ENCODE measurements around the gene UBALD2. TPM values are rescaled to one million over a fixed set of nuclear protein-coding genes. Genes with fewer than 3 reads are reported as not detected.

The UBALD2 gene
- total RNA-seq, 1 donor from 2014 or later = 46.9 TPM

DNA sequence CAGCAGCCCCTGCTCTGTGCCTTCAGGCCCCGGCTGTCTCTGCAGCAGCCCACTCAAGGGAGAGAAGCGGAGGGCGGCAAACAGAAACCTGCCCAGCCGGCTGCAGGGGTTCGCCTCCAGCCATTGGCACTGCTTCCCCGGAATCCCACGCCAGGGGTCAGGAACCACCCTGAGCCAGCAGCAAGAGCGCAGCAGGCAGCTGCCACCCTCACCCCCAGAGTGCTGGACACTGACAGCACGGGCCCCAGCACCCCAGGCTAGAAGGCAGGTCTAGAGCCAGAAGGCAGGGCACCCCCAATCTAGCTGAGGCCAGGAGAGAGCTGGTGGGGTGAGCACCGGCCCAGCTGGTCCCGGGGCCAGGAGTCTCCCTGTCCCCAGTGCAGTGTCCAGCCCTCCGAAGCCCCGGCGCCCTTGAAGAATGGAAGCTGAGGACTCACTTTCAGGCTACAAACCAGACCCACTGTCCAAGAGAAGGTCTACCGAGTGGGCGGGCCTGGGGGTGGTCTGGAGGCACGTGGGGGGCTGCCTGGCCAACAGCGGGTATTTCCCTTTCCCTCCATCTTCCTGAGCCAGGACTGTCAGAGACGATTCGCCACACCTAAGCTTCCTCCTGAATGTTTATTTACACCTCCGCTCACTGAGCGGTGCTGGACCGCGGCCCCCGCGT, 8.4 kb downstream of the UBALD2 start:
- Mint-ChIP-seq H3K9me3 (no peaks in the 10 kb centered on the region), H3K36me3 (no peaks in the 10 kb centered on the region), H3K27me3 (no peaks in the 10 kb centered on the region), H3K4me3 (no peak overlapping the region), H3K4me1 (ENCODE audit: unreplicated experiment) (peaks cover 16% of the 10 kb centered on the region), H3K27ac (no peak overlapping the region)
- TF ChIP-seq, protein P1, sequence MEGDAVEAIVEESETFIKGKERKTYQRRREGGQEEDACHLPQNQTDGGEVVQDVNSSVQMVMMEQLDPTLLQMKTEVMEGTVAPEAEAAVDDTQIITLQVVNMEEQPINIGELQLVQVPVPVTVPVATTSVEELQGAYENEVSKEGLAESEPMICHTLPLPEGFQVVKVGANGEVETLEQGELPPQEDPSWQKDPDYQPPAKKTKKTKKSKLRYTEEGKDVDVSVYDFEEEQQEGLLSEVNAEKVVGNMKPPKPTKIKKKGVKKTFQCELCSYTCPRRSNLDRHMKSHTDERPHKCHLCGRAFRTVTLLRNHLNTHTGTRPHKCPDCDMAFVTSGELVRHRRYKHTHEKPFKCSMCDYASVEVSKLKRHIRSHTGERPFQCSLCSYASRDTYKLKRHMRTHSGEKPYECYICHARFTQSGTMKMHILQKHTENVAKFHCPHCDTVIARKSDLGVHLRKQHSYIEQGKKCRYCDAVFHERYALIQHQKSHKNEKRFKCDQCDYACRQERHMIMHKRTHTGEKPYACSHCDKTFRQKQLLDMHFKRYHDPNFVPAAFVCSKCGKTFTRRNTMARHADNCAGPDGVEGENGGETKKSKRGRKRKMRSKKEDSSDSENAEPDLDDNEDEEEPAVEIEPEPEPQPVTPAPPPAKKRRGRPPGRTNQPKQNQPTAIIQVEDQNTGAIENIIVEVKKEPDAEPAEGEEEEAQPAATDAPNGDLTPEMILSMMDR (conservative IDR thresholded peaks at IDR 0.05) = no peak
- no peak for DNase-seq (ENCODE audit: extremely low spot score, unreplicated experiment)

DNA sequence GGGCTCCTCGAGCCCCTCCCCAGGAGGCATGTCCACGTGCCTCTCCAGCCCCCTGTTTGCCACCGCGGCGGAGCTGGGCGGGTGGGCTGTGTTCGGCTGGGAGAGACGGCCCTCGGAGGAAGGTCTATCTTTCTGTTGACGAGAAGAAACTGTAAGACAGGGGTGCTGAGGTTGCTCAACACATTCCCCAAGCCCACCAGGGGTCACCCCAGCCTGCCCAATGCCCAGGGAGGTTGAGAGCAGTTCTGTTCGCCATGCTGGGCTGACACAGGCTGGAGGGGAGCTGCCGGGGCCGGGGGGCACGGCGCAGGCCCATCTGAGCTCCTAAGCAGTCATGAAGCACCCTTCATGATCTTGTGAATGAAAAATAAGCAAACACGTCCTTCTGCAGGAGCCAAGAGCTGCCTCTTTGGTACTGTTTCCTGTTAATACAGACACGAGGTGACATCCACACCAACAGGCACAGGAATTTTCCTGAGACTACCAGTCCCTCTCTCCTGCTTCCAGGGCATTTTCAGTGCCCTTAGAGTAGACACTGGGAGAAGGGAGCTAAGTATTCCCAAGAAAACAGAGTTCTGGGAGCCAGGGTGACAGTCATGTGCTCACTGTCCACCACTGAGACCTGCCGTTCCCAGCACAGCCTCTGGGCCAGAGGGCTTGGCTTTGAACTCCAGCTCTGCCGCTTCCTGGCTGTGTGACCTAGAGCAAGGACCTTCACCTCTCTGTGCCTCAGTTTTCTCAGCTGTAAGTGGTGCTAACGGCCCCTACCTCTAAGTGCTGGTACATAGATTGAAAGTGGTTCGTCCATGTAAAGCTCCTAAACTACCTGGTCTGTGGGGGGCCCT, 9.2 kb downstream of the UBALD2 start:
- H3K9me3 Mint-ChIP-seq = no peaks in the 10 kb centered on the region
- peaks cover 15% of the 10 kb centered on the region for H3K4me1 Mint-ChIP-seq (ENCODE audit: unreplicated experiment)
- H3K27ac Mint-ChIP-seq = no peak overlapping the region
- TF ChIP-seq, protein P1 (conservative IDR thresholded peaks at IDR 0.05) = no peak
- no peaks in the 10 kb centered on the region for H3K36me3 Mint-ChIP-seq
- DNase-seq (ENCODE audit: extremely low spot score, unreplicated experiment) = no peak
- H3K27me3 Mint-ChIP-seq = no peaks in the 10 kb centered on the region
- no peak overlapping the region for H3K4me3 Mint-ChIP-seq

DNA sequence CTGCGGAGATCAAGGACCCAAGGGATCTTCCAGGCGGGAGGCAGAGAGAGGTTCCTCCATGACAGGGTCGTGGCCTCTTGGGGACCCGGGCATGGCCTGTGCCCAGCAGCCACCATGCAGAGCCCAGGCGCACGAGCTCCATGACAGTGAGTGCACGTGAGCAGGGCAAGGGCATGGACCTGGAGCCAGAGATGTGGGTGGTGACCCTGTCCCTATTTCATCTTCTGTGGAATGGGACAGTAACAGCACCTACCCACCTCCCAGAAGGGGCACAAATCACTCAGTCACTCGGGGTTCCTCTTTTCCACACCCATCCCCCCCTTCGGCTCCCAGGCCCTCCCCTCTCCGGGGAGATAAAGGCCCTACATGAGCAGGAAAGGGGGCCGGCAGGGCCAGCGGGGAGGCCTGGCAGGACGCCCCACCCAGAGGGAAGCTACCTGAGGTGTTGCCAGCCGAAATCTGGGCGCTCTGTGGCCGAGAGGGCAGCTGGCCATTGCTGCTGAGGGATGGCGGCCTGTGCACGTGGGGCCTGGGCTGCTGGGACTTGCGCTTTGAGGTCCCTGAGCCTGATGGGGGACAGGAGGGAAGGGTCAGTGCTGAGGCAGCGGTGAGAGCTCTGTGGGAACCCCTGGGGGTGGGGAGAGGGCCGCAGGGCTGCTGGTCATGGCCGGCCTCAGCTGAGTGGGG, 10.4 kb downstream of the UBALD2 start:
- H3K36me3 Mint-ChIP-seq = no peaks in the 10 kb centered on the region
- no peaks in the 10 kb centered on the region for H3K27me3 Mint-ChIP-seq

DNA sequence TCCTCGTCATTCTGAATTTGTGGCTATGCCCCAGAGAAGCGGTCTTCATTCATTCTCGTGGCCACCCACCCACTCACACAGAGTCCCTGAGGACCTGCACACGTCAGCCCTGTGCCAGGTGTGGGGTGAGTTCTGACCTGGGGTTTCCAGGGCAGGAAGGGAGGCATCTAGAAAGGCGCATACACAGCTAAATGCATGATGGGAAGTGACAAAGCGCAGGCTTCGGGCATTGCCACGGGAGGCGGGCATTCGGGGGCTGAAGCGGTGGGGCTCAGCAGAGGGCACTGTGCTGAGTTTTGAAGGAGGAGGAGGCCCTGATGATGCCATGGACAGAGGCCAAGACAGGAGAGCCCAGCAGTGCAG, 10.9 kb downstream of the UBALD2 start:
- DNase-seq (ENCODE audit: extremely low spot score, unreplicated experiment) = no peak
- TF ChIP-seq, protein P1 (conservative IDR thresholded peaks at IDR 0.05) = no peak
- Mint-ChIP-seq H3K4me1 (ENCODE audit: unreplicated experiment) (peaks cover 10% of the 10 kb centered on the region), H3K27ac (no peak overlapping the region), H3K36me3 (no peaks in the 10 kb centered on the region), H3K9me3 (no peaks in the 10 kb centered on the region), H3K27me3 (no peaks in the 10 kb centered on the region), H3K4me3 (no peak overlapping the region)

More for the DNA sequence above, 10.4 kb downstream of the UBALD2 start:
- H3K9me3 Mint-ChIP-seq = no peaks in the 10 kb centered on the region
- no peak for DNase-seq (ENCODE audit: extremely low spot score, unreplicated experiment)
- H3K27ac Mint-ChIP-seq = no peak overlapping the region
- TF ChIP-seq, protein P1 (conservative IDR thresholded peaks at IDR 0.05) = no peak
- peaks cover 10% of the 10 kb centered on the region for H3K4me1 Mint-ChIP-seq (ENCODE audit: unreplicated experiment)
- no peak overlapping the region for H3K4me3 Mint-ChIP-seq

DNA sequence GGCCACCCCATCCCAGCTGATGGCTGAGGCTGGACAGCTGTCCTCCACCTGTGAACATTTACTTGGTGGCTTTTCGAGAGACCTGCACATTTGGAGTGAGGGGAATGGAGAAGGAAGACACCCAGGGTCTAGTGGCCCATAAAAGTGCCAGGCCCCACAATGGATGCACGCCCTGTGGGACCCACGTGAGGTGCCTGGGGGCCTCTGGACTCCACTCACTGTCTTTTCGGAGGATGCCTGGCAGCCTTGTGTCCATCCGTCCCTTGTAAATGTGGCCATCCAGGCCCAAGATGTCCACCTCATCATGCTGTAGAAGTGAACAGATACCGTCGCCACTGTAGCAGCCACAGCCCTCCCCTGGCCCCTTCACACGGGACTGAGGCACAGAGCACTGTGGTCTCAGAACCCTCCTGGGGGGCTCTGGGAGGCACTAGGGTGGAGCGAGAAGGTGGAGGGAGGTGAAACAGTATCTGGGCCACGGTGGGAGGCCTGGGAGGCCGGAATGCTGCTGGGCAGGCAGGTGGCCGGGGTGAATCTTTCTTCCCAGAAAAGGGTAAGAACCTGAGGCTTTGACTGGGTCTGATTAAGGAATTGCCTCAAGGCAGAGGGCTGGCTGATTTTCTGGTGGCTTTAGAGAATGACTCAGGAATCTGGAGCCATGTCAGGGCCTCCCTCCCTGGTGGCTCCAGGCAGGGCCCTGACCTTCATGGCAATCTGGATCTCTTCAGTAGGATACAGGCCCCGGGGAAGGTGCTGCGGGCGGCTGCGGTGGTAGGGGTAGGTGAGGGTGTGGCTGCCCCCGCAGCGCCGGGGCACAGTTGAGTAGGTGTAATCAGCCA, 11.5 kb downstream of the UBALD2 start:
- H3K36me3 Mint-ChIP-seq = no peaks in the 10 kb centered on the region
- no peak overlapping the region for H3K4me3 Mint-ChIP-seq
- H3K9me3 Mint-ChIP-seq = no peaks in the 10 kb centered on the region
- H3K27ac Mint-ChIP-seq = peak overlapping the region; percentile 72
- no peaks in the 10 kb centered on the region for H3K27me3 Mint-ChIP-seq
- DNase-seq (ENCODE audit: extremely low spot score, unreplicated experiment) = no peak
- H3K4me1 Mint-ChIP-seq (ENCODE audit: unreplicated experiment) = peaks cover 10% of the 10 kb centered on the region
- TF ChIP-seq, protein P1 (conservative IDR thresholded peaks at IDR 0.05) = no peak
